B cell (primary cell): ENCODE results near the gene HOXB3.

ENCODE experiments used
- EZH2 ChIP-seq: IDR thresholded peaks from 2 replicates; pipeline ENCODE4 v1.6.1; 2012; ENCODE audit warnings: borderline replicate concordance, low read depth, mild to moderate bottlenecking, moderate library complexity, low read length; ENCODE audit not compliant: insufficient read depth, poor library complexity, severe bottlenecking
- TF ChIP-seq, protein P1 (sequence below): fragments of 200-600 bp; IDR thresholded peaks from one replicate; pipeline ENCODE4 v1.8.0; 2022; ENCODE audit warnings: antibody characterized with exemption, mild to moderate bottlenecking

DNA sequence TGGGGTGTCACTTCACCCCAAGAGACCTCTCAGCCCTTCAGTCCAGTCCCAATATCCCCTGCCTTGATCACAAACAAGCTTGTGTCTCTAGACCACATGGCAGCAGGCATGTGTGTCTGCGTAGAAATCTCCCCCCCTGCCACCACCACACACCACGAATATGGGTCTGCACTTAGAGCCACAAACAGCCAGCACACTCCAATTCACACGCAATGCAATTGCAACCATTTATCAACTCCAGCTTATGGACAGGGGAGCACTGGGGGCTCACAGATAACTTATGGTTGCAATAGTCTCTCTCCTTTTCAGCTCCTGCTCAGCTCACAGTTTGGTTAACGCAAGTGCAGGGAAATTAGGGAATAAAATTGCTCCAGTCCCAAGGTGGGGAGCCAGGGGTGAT lies 33.5 kb upstream of the HOXB3 start:
- TF ChIP-seq, protein P1, sequence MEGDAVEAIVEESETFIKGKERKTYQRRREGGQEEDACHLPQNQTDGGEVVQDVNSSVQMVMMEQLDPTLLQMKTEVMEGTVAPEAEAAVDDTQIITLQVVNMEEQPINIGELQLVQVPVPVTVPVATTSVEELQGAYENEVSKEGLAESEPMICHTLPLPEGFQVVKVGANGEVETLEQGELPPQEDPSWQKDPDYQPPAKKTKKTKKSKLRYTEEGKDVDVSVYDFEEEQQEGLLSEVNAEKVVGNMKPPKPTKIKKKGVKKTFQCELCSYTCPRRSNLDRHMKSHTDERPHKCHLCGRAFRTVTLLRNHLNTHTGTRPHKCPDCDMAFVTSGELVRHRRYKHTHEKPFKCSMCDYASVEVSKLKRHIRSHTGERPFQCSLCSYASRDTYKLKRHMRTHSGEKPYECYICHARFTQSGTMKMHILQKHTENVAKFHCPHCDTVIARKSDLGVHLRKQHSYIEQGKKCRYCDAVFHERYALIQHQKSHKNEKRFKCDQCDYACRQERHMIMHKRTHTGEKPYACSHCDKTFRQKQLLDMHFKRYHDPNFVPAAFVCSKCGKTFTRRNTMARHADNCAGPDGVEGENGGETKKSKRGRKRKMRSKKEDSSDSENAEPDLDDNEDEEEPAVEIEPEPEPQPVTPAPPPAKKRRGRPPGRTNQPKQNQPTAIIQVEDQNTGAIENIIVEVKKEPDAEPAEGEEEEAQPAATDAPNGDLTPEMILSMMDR = no peak
- no peak for TF ChIP-seq EZH2
